VCaP (cell line): Measurements from ENCODE around the gene CDH13.

Experiments used
- H3K27ac ChIP-seq: fragments of 450-650 bp; 2 replicates; pipeline ENCODE4 v1.5.1; 2017
- TF ChIP-seq, protein P1 (sequence below): fragments of 450-650 bp; conservative IDR thresholded peaks from 2 replicates; pipeline ENCODE4 v1.5.1; 2017; ENCODE audit warnings: mild to moderate bottlenecking, moderate library complexity

The CDH13 gene

DNA sequence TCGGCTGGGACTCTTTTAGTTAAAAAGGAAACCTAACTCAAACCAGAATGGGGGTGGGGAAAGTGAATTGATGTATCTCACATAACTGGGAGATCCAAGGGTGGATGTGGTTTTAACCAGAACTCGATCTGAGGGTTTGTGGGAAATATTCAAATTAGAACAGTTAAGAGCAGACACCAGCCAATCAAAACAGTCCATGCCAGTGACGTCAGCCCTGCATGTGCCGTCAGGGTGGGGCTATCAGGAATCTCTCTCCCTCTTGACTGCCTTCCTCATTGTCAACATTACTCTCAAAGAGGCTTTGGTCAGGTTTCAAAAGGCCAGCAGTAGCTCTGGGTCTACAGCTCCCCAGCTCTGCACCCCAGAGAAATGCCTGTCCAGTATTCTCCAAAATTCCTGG is 1086.8 kb downstream of the CDH13 start:
- H3K27ac ChIP-seq: peak overlapping the region; percentile 77; the same call in 1 of the 2 replicates
- TF ChIP-seq, protein P1, sequence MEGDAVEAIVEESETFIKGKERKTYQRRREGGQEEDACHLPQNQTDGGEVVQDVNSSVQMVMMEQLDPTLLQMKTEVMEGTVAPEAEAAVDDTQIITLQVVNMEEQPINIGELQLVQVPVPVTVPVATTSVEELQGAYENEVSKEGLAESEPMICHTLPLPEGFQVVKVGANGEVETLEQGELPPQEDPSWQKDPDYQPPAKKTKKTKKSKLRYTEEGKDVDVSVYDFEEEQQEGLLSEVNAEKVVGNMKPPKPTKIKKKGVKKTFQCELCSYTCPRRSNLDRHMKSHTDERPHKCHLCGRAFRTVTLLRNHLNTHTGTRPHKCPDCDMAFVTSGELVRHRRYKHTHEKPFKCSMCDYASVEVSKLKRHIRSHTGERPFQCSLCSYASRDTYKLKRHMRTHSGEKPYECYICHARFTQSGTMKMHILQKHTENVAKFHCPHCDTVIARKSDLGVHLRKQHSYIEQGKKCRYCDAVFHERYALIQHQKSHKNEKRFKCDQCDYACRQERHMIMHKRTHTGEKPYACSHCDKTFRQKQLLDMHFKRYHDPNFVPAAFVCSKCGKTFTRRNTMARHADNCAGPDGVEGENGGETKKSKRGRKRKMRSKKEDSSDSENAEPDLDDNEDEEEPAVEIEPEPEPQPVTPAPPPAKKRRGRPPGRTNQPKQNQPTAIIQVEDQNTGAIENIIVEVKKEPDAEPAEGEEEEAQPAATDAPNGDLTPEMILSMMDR: no peak

DNA sequence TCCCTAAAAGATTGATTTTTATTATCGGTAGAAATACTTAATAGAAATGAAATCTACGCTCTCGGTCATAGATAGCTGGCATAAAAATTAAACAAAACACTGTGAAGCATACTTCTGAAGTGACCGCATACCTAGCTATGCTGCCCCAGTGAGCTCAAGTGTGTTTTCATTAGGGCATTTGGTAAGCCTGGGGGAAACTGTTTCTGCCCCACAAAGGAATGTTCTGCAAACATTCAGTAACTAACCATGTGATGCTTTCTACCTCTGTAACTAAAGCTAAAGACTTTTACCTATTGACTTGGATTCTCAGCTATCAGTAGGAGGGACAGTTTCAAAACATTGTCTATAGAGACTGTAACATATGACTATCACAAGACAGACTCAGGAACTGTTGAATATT is 1087.5 kb downstream of the CDH13 start:
- H3K27ac ChIP-seq: peak overlapping the region; percentile 77
- TF ChIP-seq, protein P1: no peak

DNA sequence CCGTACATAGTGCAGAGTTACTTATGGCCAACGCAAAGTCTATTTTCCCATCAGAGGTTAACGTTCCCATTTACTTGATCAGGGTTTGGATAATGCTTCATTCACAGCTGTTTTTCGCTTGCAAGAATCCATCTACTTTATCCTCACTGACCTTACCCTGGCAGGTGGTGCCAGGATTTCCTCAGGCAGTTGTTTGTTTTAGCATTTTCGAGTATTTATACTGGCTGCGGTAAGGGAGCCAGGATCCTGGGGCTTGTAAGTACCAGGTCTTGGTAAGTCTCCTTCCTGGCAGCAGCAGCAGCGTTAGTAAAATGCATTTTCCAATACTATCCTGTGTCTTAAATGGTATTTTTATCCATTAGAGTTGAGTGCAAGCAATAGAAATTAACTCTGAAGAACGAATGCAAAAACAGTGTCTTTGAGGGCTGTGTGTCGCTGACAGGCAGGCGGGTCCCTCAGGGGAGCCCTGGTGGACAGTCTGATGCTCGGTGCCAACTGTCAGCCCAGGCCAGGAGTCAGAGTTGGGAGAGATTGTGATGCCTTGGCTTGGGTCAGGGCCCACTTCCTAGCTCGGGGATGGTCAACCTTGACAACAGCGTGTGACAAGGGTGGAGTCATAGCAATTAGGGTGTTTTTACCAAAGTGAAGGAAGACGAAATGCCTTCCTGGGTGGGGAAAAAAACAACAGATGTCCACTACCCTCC is 1088.6 kb downstream of the CDH13 start:
- TF ChIP-seq, protein P1: no peak; the same call in 1 of the 2 replicates
- peak overlapping the region; percentile 77 for H3K27ac ChIP-seq

DNA sequence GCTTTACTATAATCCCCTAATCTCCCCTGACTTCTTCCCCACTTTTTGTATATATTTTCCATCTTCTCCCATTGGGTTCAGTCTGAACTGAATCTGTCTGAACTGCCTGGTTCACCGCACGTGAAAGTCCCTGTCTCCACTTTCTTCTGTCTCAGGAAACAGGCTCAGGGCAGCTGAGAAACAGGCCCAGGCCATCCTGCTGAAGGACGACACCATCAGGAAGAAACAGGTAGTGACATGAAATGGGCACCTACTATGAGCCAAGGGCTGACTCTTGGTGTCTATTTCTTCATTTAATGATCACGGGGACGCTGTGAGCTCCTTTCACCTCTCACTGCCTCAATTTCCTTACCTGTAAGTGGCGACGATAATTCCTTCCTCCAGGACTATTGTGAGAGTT is 1090.5 kb downstream of the CDH13 start:
- TF ChIP-seq, protein P1: no peak
- peak overlapping the region; percentile 77; the same call in 1 of the 2 replicates for H3K27ac ChIP-seq

DNA sequence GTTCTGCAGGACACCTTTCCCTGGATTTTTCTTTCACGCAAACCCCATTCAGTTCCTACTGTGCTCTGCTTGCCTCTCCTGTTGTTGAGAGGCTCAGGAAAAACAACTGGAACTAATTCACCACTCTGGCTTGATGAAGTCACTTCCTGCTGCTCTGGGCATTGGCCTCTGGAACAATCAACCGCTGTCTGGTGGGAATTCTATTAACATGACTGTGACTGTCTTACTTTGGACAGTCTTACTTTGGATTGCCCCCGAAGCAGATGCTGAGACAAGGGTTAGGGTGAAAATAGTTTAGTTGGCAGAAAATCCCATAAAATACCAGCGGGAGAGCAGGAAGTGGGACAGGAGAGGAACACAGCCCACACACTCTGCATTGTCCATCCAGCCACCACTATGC is 1091.0 kb downstream of the CDH13 start:
- TF ChIP-seq, protein P1: no peak

DNA sequence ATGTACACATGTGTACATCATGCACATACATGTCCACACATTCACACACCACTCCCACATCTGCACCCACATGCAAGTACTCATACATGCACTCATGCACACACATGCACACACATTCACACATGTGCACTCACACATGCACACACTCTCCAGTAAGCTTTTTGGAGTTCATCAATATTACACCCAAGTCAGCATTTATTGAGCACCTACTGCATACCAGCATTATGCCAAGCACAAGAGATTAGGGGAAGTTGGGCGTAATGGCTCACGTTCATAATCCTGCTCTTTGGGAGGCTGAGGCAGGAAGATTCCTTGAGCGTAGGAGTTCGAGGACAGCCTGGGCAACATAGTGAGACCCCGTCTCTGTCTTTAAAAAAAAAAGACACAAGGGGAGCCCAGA is 1093.4 kb downstream of the CDH13 start:
- TF ChIP-seq, protein P1: no peak

More for the DNA sequence above, 1091.0 kb downstream of the CDH13 start:
- H3K27ac ChIP-seq: no peak overlapping the region

DNA sequence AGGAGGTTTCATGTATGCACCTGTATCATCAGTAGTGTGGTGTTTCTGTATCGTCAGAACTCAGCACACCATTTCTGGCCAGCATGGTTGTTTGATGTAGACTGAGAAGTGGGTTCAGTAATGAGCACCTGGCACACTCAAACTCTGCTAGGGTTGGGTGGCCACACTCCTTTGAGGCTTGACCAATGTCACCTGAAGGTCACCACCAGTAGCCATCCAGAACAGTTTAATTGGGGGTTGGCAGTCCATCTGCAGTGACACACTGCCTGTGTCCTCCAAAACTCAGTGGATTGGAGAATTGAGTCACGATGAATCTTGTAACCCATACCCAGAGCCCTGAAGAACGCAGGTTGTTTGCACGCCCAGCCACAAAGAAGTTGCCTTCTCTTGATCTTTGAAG is 1094.2 kb downstream of the CDH13 start:
- TF ChIP-seq, protein P1: no peak
- no peak overlapping the region for H3K27ac ChIP-seq

More for the DNA sequence above, 1093.4 kb downstream of the CDH13 start:
- H3K27ac ChIP-seq: no peak overlapping the region
